Measurements from ENCODE around the gene PLCH2.

DNA sequence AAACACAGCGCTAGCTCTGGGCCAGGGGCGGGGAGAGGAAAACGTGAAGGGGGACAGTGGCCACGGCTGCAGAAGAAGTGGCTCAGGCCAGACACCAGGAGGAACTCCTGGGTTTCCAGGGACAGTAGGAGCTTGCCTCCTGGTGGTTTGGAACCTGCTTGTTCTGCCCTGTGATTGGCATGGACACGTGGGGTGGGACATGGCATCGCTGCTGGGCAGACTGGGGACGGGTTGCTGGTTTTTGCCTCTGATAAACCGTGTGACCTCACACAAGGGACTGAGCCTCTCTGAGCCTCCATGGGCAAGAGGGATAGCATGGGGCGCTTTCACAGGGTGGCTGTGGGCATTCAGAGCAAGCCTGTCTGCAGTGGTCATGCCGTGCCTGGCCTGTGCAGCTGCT, 7.5 kb upstream of the PLCH2 start:
- TF ChIP-seq KLF6 (CRISPR knock-in tag; IDR thresholded peaks at IDR 0.05; ENCODE audit: borderline replicate concordance) (no peak), LARP7 (IDR thresholded peaks at IDR 0.05) (no peak), CEBPB (tag; IDR thresholded peaks at IDR 0.05) (no peak), CTCF (IDR thresholded peaks at IDR 0.05 in 2 of 3, conservative IDR thresholded peaks at IDR 0.05 in 1 of 3; ENCODE audit: insufficient read depth in 2 of 3, low read depth in 1 of 3, low read length in 3 of 3) (no peak), POLR2H (tag; IDR thresholded peaks at IDR 0.05; ENCODE audit: low read depth) (no peak), SOX6 (IDR thresholded peaks at IDR 0.05) (no peak), USF1 (CRISPR knock-in tag; IDR thresholded peaks at IDR 0.05) (no peak), CBX2 (IDR thresholded peaks at IDR 0.05; ENCODE audit: insufficient read depth, low read length, poor library complexity, severe bottlenecking) (no peak), HDAC6 (IDR thresholded peaks at IDR 0.05; ENCODE audit: low read depth, low read length) (no peak), COPS2 (conservative IDR thresholded peaks at IDR 0.05) (no peak), TRIM24 (IDR thresholded peaks at IDR 0.05) (no peak), POLR2A (conservative IDR thresholded peaks at IDR 0.05) (no peak), ZNF583 (CRISPR knock-in tag; IDR thresholded peaks at IDR 0.05) (no peak)
- TF ChIP-seq, protein P1, sequence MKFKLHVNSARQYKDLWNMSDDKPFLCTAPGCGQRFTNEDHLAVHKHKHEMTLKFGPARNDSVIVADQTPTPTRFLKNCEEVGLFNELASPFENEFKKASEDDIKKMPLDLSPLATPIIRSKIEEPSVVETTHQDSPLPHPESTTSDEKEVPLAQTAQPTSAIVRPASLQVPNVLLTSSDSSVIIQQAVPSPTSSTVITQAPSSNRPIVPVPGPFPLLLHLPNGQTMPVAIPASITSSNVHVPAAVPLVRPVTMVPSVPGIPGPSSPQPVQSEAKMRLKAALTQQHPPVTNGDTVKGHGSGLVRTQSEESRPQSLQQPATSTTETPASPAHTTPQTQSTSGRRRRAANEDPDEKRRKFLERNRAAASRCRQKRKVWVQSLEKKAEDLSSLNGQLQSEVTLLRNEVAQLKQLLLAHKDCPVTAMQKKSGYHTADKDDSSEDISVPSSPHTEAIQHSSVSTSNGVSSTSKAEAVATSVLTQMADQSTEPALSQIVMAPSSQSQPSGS (CRISPR knock-in tag; IDR thresholded peaks at IDR 0.05): no peak
